Right atrium auricular region (tissue), 2 donors: Measurements from ENCODE around the gene MCEMP1. TPM values are rescaled to one million over a fixed set of nuclear protein-coding genes. Genes with fewer than 3 reads are reported as not detected.

Experiments
- DNase-seq: peaks from one replicate; pipeline ENCODE4 v3.0.0-alpha.2; 2019; ENCODE audit warnings: low spot score
- H3K27ac ChIP-seq, 2 donors: fragments of 200-600 bp; sonication (generic); 1 replicate in 1 of 2; 2 replicates in 1 of 2; pipeline ENCODE4 v1.5.1; 2016 to 2019
- H3K27me3 ChIP-seq, 2 donors: fragments of 200-600 bp; sonication (generic); one replicate each; pipeline versions ENCODE4 v1.5.1 to v1.6.0; 2017 to 2019
- H3K36me3 ChIP-seq: fragments of 200-600 bp; sonication (generic); one replicate; pipeline ENCODE4 v1.5.1; 2016
- H3K4me1 ChIP-seq, 2 donors: fragments of 200-600 bp; sonication (generic); one replicate each; pipeline versions ENCODE4 v1.5.1 to v1.6.0; 2017 to 2019
- H3K4me3 ChIP-seq, 2 donors: fragments of 200-600 bp; sonication (generic); 1 replicate in 1 of 2; 2 replicates in 1 of 2; pipeline ENCODE4 v1.5.1; 2017 to 2019; ENCODE audit warnings: mild to moderate bottlenecking in 1 of 2, moderate library complexity in 1 of 2
- H3K9me3 ChIP-seq, 2 donors: fragments of 200-600 bp; sonication (generic); one replicate each; pipeline ENCODE4 v1.5.1; 2019
- CTCF ChIP-seq, 2 donors: fragments of 200-600 bp; sonication (generic); IDR thresholded peaks; one replicate each; pipeline ENCODE4 v1.5.1; 2019; ENCODE audit warnings: antibody characterized with exemption in 2 of 2
- total RNA-seq, 2 donors: library from RNA; depleted of rRNA; stranded (reverse); fragments of >200 nt; gene quantifications; one replicate each; pipeline ENCODE4 v1.1.0, GENCODE V29; 2016

MCEMP1 gene
- total RNA-seq, 2 donors from 2014 or later, result 0.70 to 1.5 TPM

GRCh38 chr19:7670790-7671189 is 6.1 kb upstream of the MCEMP1 start:
- H3K27me3 ChIP-seq, result no peaks in the 10 kb centered on the region
- no peak overlapping the region for H3K27ac ChIP-seq

GRCh38 chr19:7672522-7672921 is 4.4 kb upstream of the MCEMP1 start:
- TF ChIP-seq CTCF (IDR thresholded peaks at IDR 0.05), result no peak
- no peak for DNase-seq
- Histone ChIP-seq H3K9me3 (peaks cover 0 to 4% of the 10 kb centered on the region in 2 donors), H3K27ac (no peak overlapping the region), H3K27me3 (no peaks in the 10 kb centered on the region), H3K36me3 (no peaks in the 10 kb centered on the region), H3K4me1 (no peaks in the 10 kb centered on the region), H3K4me3 (no peak overlapping the region)

More at GRCh38 chr19:7670790-7671189, 6.1 kb upstream of the MCEMP1 start:
- Histone ChIP-seq H3K4me3 (no peak overlapping the region), H3K36me3 (no peaks in the 10 kb centered on the region), H3K4me1 (no peaks in the 10 kb centered on the region), H3K9me3 (peaks cover 0 to 4% of the 10 kb centered on the region in 2 donors)
- DNase-seq, result no peak
- TF ChIP-seq CTCF (IDR thresholded peaks at IDR 0.05), result no peak

GRCh38 chr19:7674010-7675005 is 2.6 kb upstream of the MCEMP1 start:
- peaks cover 0 to 4% of the 10 kb centered on the region in 2 donors for H3K9me3 ChIP-seq
- TF ChIP-seq CTCF (IDR thresholded peaks at IDR 0.05), result no peak
- H3K27ac ChIP-seq, result no peak overlapping the region

GRCh38 chr19:7676376-7676775 is 514 bp upstream of the MCEMP1 start:
- H3K9me3 ChIP-seq, result peaks cover 0 to 4% of the 10 kb centered on the region in 2 donors
- H3K36me3 ChIP-seq, result no peaks in the 10 kb centered on the region
- TF ChIP-seq CTCF (IDR thresholded peaks at IDR 0.05), result no peak
- H3K27me3 ChIP-seq, result no peaks in the 10 kb centered on the region
- no peak overlapping the region for H3K27ac ChIP-seq
- no peak for DNase-seq
- H3K4me3 ChIP-seq, result no peak overlapping the region
- peaks cover 0 to 6% of the 10 kb centered on the region in 2 donors for H3K4me1 ChIP-seq

More at GRCh38 chr19:7674010-7675005, 2.6 kb upstream of the MCEMP1 start:
- Histone ChIP-seq H3K4me1 (no peaks in the 10 kb centered on the region), H3K36me3 (no peaks in the 10 kb centered on the region), H3K4me3 (no peak overlapping the region), H3K27me3 (no peaks in the 10 kb centered on the region)
- DNase-seq, result peak; percentile 75

GRCh38 chr19:7677669-7678311 is 900 bp downstream of the MCEMP1 start:
- no peak for TF ChIP-seq CTCF (IDR thresholded peaks at IDR 0.05)
- Histone ChIP-seq H3K27me3 (no peaks in the 10 kb centered on the region), H3K36me3 (no peaks in the 10 kb centered on the region), H3K4me3 (no peak overlapping the region), H3K27ac (no peak overlapping the region), H3K4me1 (peaks cover 0 to 16% of the 10 kb centered on the region in 2 donors), H3K9me3 (peaks cover 0 to 4% of the 10 kb centered on the region in 2 donors)
- DNase-seq, result no peak
